Body of pancreas (tissue), 4 donors: ENCODE data around the gene HPS6.

Experiments
- POLR2A ChIP-seq, 3 donors: fragments of 450-650 bp; IDR thresholded peaks; one replicate each; pipeline ENCODE4 v1.6.1; 2016; ENCODE audit warnings: antibody characterized with exemption in 3 of 3, mild to moderate bottlenecking in 2 of 3
- TF ChIP-seq, protein P1 (sequence below), 7 experiments: fragments of 450-650 bp in 4 of 7; fragments of 200-600 bp in 3 of 7; sonication (generic) in 3 of 7; IDR thresholded peaks; one replicate each; pipeline ENCODE4 v1.5.1; 2016 to 2019; ENCODE audit warnings: antibody characterized with exemption in 7 of 7

GRCh38 chr10:102109166-102110116 is 44.3 kb downstream of the HPS6 start:
- TF ChIP-seq, protein P1, sequence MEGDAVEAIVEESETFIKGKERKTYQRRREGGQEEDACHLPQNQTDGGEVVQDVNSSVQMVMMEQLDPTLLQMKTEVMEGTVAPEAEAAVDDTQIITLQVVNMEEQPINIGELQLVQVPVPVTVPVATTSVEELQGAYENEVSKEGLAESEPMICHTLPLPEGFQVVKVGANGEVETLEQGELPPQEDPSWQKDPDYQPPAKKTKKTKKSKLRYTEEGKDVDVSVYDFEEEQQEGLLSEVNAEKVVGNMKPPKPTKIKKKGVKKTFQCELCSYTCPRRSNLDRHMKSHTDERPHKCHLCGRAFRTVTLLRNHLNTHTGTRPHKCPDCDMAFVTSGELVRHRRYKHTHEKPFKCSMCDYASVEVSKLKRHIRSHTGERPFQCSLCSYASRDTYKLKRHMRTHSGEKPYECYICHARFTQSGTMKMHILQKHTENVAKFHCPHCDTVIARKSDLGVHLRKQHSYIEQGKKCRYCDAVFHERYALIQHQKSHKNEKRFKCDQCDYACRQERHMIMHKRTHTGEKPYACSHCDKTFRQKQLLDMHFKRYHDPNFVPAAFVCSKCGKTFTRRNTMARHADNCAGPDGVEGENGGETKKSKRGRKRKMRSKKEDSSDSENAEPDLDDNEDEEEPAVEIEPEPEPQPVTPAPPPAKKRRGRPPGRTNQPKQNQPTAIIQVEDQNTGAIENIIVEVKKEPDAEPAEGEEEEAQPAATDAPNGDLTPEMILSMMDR (IDR thresholded peaks at IDR 0.05), result no peak
- TF ChIP-seq POLR2A (IDR thresholded peaks at IDR 0.05), result no peak
